K562 (cell line): Measurements from ENCODE around the gene IKZF4. TPM values are rescaled to one million over a fixed set of nuclear protein-coding genes. Genes with fewer than 3 reads are reported as not detected.
A peak's percentile ranks its signal among the peaks of the same experiment; 100 is the strongest.

Source experiments
- CHD7 ChIP-seq: fragments of 200-600 bp; sonication (generic); IDR thresholded peaks from one replicate; pipeline ENCODE4 v1.6.1; 2012; ENCODE audit warnings: mild to moderate bottlenecking, low read depth, low read length, inconsistent platforms
- ERF ChIP-seq: fragments of 450-650 bp; formaldehyde crosslinking; IDR thresholded peaks from 2 replicates; pipeline ENCODE4 v1.4.0; 2020; ENCODE audit warnings: mild to moderate bottlenecking, mixed read lengths
- HSF4 ChIP-seq: fragments of 250-450 bp; sonication (Bioruptor Pico); IDR thresholded peaks from 2 replicates; pipeline ENCODE4 v2.1.2; 2022; ENCODE audit warnings: mild to moderate bottlenecking, moderate library complexity, borderline replicate concordance
- MAX ChIP-seq: sonication (generic); formaldehyde crosslinking; IDR thresholded peaks from 2 replicates; pipeline ENCODE4 v1.9.0; 2022; ENCODE audit warnings: mild to moderate bottlenecking, missing genetic modification reagents
- PTBP1 ChIP-seq: fragments of 200-400 bp; formaldehyde crosslinking; IDR thresholded peaks from 2 replicates; pipeline ENCODE4 v1.6.1; 2017; ENCODE audit warnings: low read depth, low read length
- TFAP4 ChIP-seq: sonication (generic); formaldehyde crosslinking; IDR thresholded peaks from 2 replicates; pipeline ENCODE4 v1.8.0; 2022; ENCODE audit warnings: missing genetic modification reagents, mild to moderate bottlenecking, moderate library complexity, borderline replicate concordance
- ZBTB17 ChIP-seq: fragments of 450-650 bp; formaldehyde crosslinking; IDR thresholded peaks from 2 replicates; pipeline ENCODE4 v1.4.0; 2020; ENCODE audit warnings: mild to moderate bottlenecking
- ZNF830 ChIP-seq: fragments of 250-450 bp; sonication (Bioruptor Pico); IDR thresholded peaks from 2 replicates; pipeline ENCODE4 v1.5.0; 2021; ENCODE audit warnings: mild to moderate bottlenecking
- polyA plus RNA-seq, 8 experiments: library from polyadenylated mRNA; depleted of rRNA in 4 of 8; stranded (reverse) in 5 of 8; unstranded in 3 of 8; fragments of >200 nt; fragmentation: Nextera tagmentation in 2 of 8; fragmentation: Illumina TruSeq in 1 of 8; extraction: Ambion mirVana in 2 of 8; extraction: Trizol in 1 of 8; gene quantifications; 2 replicates each; pipeline versions ENCODE4 v1.2.1 to v1.2.3, GENCODE V29; 2011 to 2014; ENCODE audit warnings: inconsistent platforms in 1 of 8, missing spikeins in 1 of 8
- total RNA-seq, 7 experiments: library from RNA; depleted of rRNA in 6 of 7; stranded (reverse); fragments of >200 nt in 6 of 7; fragmentation: Illumina TruSeq in 2 of 7; extraction: Trizol in 2 of 7; gene quantifications; 2 replicates each; pipeline versions ENCODE4 v1.2.1 to v1.2.3, GENCODE V29; 2011 to 2021; ENCODE audit warnings: low replicate concordance in 1 of 7
- TF ChIP-seq, protein P1 (sequence below): fragments of 250-450 bp; sonication (Bioruptor Pico); IDR thresholded peaks from 2 replicates; pipeline ENCODE4 v1.5.1; 2021; ENCODE audit warnings: mild to moderate bottlenecking
- TF ChIP-seq, protein P2 (sequence below): sonication (generic); formaldehyde crosslinking; IDR thresholded peaks from 2 replicates; pipeline ENCODE4 v1.8.1; 2023; ENCODE audit warnings: mild to moderate bottlenecking, missing genetic modification reagents

The IKZF4 gene
- total and polyA plus RNA-seq, 9 of the 15 experiments (the other 6 are each of a cell fraction or from before 2014, with no cell fraction given) = 1.9 to 16.3 (median 3.6) TPM

DNA sequence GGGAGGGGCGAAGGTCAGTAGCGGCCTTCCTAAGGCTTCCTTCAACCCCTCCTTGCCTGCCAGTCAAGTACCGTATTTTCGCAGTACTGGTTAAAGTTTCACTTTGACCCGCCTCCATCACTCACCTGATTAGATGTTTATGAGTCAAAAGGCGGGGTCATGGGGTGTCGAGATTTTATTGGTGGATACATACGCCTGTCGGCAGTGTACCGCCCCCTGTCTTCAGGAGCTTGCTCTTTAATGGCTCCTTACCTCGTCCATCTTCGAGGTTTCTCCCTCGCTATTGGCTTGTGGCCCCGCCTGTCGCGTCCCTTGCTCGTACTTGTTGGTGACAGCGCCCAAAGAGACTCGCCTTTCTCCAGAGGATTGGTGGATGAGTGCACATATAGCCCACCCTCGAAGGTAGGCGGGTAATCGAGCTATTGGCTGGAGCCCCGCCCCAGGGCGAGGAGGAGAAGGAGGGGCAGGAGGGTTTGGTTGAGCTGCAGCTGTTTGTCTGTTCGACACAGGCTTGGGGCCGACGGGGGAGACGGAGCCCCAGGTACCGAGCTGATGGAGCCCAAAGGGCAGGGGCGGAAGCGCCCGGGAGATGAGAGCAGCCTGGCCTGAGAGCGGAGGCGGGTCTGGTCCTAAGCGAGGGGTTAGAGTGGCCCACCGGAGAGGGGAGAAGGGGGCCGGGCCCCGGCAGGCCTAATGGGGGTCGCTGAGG, 47.1 kb upstream of the IKZF4 start, which contains the start of gene RAB5B (continued):
- TF ChIP-seq, protein P1, sequence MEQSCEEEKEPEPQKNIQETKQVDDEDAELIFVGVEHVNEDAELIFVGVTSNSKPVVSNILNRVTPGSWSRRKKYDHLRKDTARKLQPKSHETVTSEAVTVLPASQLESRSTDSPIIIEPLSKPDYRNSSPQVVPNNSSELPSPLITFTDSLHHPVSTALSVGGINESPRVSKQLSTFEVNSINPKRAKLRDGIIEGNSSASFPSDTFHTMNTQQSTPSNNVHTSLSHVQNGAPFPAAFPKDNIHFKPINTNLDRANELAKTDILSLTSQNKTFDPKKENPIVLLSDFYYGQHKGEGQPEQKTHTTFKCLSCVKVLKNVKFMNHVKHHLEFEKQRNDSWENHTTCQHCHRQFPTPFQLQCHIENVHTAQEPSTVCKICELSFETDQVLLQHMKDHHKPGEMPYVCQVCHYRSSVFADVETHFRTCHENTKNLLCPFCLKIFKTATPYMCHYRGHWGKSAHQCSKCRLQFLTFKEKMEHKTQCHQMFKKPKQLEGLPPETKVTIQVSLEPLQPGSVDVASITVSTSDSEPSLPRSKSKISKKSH (CRISPR knock-in tag) = no peak
- TF ChIP-seq PTBP1 = no peak
- TF ChIP-seq ERF (CRISPR knock-in tag) = no peak
- TF ChIP-seq HSF4 (CRISPR knock-in tag) = no peak
- no peak for TF ChIP-seq CHD7
- peak; percentile 99 for TF ChIP-seq TFAP4
- peak; percentile 47; the same call in 1 of the 2 replicates for TF ChIP-seq MAX (CRISPR knock-in tag)
- TF ChIP-seq ZBTB17 (CRISPR knock-in tag) = peak; percentile 78
- no peak for TF ChIP-seq ZNF830 (CRISPR knock-in tag)
- TF ChIP-seq, protein P2, sequence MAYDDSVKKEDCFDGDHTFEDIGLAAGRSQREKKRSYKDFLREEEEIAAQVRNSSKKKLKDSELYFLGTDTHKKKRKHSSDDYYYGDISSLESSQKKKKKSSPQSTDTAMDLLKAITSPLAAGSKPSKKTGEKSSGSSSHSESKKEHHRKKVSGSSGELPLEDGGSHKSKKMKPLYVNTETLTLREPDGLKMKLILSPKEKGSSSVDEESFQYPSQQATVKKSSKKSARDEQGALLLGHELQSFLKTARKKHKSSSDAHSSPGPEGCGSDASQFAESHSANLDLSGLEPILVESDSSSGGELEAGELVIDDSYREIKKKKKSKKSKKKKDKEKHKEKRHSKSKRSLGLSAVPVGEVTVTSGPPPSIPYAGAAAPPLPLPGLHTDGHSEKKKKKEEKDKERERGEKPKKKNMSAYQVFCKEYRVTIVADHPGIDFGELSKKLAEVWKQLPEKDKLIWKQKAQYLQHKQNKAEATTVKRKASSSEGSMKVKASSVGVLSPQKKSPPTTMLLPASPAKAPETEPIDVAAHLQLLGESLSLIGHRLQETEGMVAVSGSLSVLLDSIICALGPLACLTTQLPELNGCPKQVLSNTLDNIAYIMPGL = 0 out of 2 replicates have a peak, but pooled peaks have one; percentile 38
